ENCODE results near the gene SHISA9. TPM values are rescaled to one million over a fixed set of nuclear protein-coding genes. Genes with fewer than 3 reads are reported as not detected.

SHISA9 gene
- total RNA-seq, 1 experiment from 2014 or later = not detected

- Histone ChIP-seq H2AFZ (ENCODE audit: low read length) (no peak overlapping the region), H3K79me2 (ENCODE audit: low read length) (no peaks in the 10 kb centered on the region), H3K4me1 (ENCODE audit: low read length) (no peaks in the 10 kb centered on the region), H3K9me2 (replicated peaks; ENCODE audit: insufficient read depth, low read length) (no peaks in the 10 kb centered on the region), H3K4me3 (ENCODE audit: low read length) (no peak overlapping the region), H3K4me2 (ENCODE audit: low read depth, low read length, poor library complexity, severe bottlenecking) (no peak overlapping the region), H3K27ac (ENCODE audit: low read length) (no peak overlapping the region), H3K9me3 (ENCODE audit: low read length) (no peaks in the 10 kb centered on the region), H3K27me3 (ENCODE audit: low read length) (no peaks in the 10 kb centered on the region), H4K20me1 (ENCODE audit: insufficient read depth, low read depth, low read length) (no peaks in the 10 kb centered on the region), H3K36me3 (ENCODE audit: insufficient read depth, low read length) (no peaks in the 10 kb centered on the region), H3K9ac (ENCODE audit: low read length) (no peak overlapping the region)
- DNase-seq = no peak
Measured at GRCh38 chr16:13041646-13042290, 140.4 kb downstream of the SHISA9 start.

DNA sequence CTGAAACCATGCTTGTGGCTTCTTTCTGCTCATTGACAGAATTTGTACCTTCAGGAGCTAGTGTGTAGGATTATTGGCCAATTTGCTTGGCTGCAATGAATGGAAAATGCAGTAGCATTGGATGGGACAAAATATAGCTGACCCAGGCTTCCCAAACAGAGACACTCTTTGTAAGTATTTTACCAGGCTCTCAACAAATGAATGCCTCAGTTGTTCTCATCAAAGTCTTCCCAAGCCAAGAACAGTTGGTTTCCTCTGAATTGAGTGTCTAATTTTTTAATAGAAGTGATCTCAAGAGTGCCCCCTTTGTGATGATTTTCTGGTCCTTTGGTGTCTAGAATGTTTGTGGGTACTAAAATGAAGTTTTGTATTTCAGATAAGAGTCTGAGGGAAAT, 140.9 kb downstream of the SHISA9 start:
- no peaks in the 10 kb centered on the region for H3K9me3 ChIP-seq (ENCODE audit: low read length)
- no peaks in the 10 kb centered on the region for H3K4me1 ChIP-seq (ENCODE audit: low read length)
- no peaks in the 10 kb centered on the region for H3K79me2 ChIP-seq (ENCODE audit: low read length)
- no peak overlapping the region for H2AFZ ChIP-seq (ENCODE audit: low read length)
- no peak for DNase-seq
- no peak overlapping the region for H3K27ac ChIP-seq (ENCODE audit: low read length)
- H3K4me3 ChIP-seq (ENCODE audit: low read length) = no peak overlapping the region
- H3K4me2 ChIP-seq (ENCODE audit: low read depth, low read length, poor library complexity, severe bottlenecking) = no peak overlapping the region
- no peaks in the 10 kb centered on the region for H4K20me1 ChIP-seq (ENCODE audit: insufficient read depth, low read depth, low read length)
- H3K27me3 ChIP-seq (ENCODE audit: low read length) = no peaks in the 10 kb centered on the region
- H3K9ac ChIP-seq (ENCODE audit: low read length) = no peak overlapping the region
- no peaks in the 10 kb centered on the region for H3K9me2 ChIP-seq (replicated peaks; ENCODE audit: insufficient read depth, low read length)
- no peaks in the 10 kb centered on the region for H3K36me3 ChIP-seq (ENCODE audit: insufficient read depth, low read length)

DNA sequence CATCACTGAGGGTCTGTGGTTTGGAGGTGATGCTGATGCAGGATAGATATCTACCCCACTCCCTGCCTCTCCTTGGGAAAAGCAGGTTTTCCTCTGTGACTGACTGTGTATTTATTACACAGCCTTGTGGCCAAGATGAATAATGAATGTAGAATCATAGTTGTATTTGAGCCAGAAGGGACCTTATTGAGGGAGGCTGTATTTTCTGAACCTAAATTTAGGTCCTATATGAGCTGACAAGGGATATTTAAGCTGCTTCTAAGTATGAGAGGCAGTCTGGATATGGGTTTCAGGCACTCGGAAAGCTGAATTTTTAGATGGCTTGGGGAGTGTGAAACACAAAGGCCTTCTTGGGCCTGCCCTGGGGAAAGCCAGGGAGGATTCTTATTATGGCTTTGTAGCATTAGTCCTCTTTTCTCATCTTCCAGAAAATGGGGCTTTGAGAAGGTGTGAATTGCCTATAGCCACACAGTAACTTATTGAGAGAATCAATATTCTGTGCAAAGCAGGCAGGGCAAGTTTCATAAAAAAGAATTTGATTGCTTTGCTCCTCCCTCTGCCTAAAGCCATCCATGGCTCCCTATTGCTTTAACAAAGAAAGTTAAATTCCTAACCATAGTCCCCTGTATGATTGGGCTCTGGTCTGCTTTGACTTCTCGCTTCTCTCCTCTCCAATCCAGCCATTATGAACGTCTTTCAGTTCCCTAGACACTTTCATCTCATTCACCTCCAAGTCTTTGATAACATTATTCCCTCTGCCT, 144.8 kb downstream of the SHISA9 start:
- H3K9me2 ChIP-seq (replicated peaks; ENCODE audit: insufficient read depth, low read length) = no peaks in the 10 kb centered on the region
- H3K4me2 ChIP-seq (ENCODE audit: low read depth, low read length, poor library complexity, severe bottlenecking) = no peak overlapping the region
- H2AFZ ChIP-seq (ENCODE audit: low read length) = no peak overlapping the region
- H3K79me2 ChIP-seq (ENCODE audit: low read length) = no peaks in the 10 kb centered on the region
- no peaks in the 10 kb centered on the region for H3K27me3 ChIP-seq (ENCODE audit: low read length)
- H3K4me1 ChIP-seq (ENCODE audit: low read length) = no peaks in the 10 kb centered on the region
- H3K9ac ChIP-seq (ENCODE audit: low read length) = no peak overlapping the region
- no peaks in the 10 kb centered on the region for H3K36me3 ChIP-seq (ENCODE audit: insufficient read depth, low read length)
- H3K4me3 ChIP-seq (ENCODE audit: low read length) = no peak overlapping the region
- H3K9me3 ChIP-seq (ENCODE audit: low read length) = peaks cover 3% of the 10 kb centered on the region; the same call in 1 of the 2 replicates
- H4K20me1 ChIP-seq (ENCODE audit: insufficient read depth, low read depth, low read length) = no peaks in the 10 kb centered on the region
- no peak overlapping the region for H3K27ac ChIP-seq (ENCODE audit: low read length)
- DNase-seq = no peak

- no peak overlapping the region for H3K4me3 ChIP-seq (ENCODE audit: low read length)
- H3K79me2 ChIP-seq (ENCODE audit: low read length) = no peaks in the 10 kb centered on the region
- H2AFZ ChIP-seq (ENCODE audit: low read length) = no peak overlapping the region
- H3K9me3 ChIP-seq (ENCODE audit: low read length) = peaks cover 3% of the 10 kb centered on the region; the same call in 1 of the 2 replicates
- H3K27ac ChIP-seq (ENCODE audit: low read length) = no peak overlapping the region
- DNase-seq = no peak
- H3K4me2 ChIP-seq (ENCODE audit: low read depth, low read length, poor library complexity, severe bottlenecking) = no peak overlapping the region
- H3K4me1 ChIP-seq (ENCODE audit: low read length) = no peaks in the 10 kb centered on the region
- H3K27me3 ChIP-seq (ENCODE audit: low read length) = no peaks in the 10 kb centered on the region
- no peaks in the 10 kb centered on the region for H3K9me2 ChIP-seq (replicated peaks; ENCODE audit: insufficient read depth, low read length)
- no peaks in the 10 kb centered on the region for H3K36me3 ChIP-seq (ENCODE audit: insufficient read depth, low read length)
- H3K9ac ChIP-seq (ENCODE audit: low read length) = no peak overlapping the region
- H4K20me1 ChIP-seq (ENCODE audit: insufficient read depth, low read depth, low read length) = no peaks in the 10 kb centered on the region
Measured at GRCh38 chr16:13047276-13047675, 145.9 kb downstream of the SHISA9 start.

GRCh38 chr16:13049688-13050087, 148.3 kb downstream of the SHISA9 start:
- no peaks in the 10 kb centered on the region for H4K20me1 ChIP-seq (ENCODE audit: insufficient read depth, low read depth, low read length)
- no peak overlapping the region for H3K4me2 ChIP-seq (ENCODE audit: low read depth, low read length, poor library complexity, severe bottlenecking)
- no peaks in the 10 kb centered on the region for H3K27me3 ChIP-seq (ENCODE audit: low read length)
- no peaks in the 10 kb centered on the region for H3K4me1 ChIP-seq (ENCODE audit: low read length)
- no peak overlapping the region for H2AFZ ChIP-seq (ENCODE audit: low read length)
- no peak overlapping the region for H3K9ac ChIP-seq (ENCODE audit: low read length)
- DNase-seq = no peak
- H3K9me3 ChIP-seq (ENCODE audit: low read length) = peaks cover 3% of the 10 kb centered on the region; the same call in 1 of the 2 replicates
- no peak overlapping the region for H3K27ac ChIP-seq (ENCODE audit: low read length)
- H3K36me3 ChIP-seq (ENCODE audit: insufficient read depth, low read length) = no peaks in the 10 kb centered on the region
- no peak overlapping the region for H3K4me3 ChIP-seq (ENCODE audit: low read length)
- H3K79me2 ChIP-seq (ENCODE audit: low read length) = no peaks in the 10 kb centered on the region
- no peaks in the 10 kb centered on the region for H3K9me2 ChIP-seq (replicated peaks; ENCODE audit: insufficient read depth, low read length)

- no peak overlapping the region for H3K9ac ChIP-seq (ENCODE audit: low read length)
- no peaks in the 10 kb centered on the region for H3K36me3 ChIP-seq (ENCODE audit: insufficient read depth, low read length)
- no peaks in the 10 kb centered on the region for H3K9me2 ChIP-seq (replicated peaks; ENCODE audit: insufficient read depth, low read length)
- no peaks in the 10 kb centered on the region for H3K27me3 ChIP-seq (ENCODE audit: low read length)
- H4K20me1 ChIP-seq (ENCODE audit: insufficient read depth, low read depth, low read length) = no peaks in the 10 kb centered on the region
- DNase-seq = no peak
- H3K9me3 ChIP-seq (ENCODE audit: low read length) = peaks cover 3% of the 10 kb centered on the region; the same call in 1 of the 2 replicates
- H2AFZ ChIP-seq (ENCODE audit: low read length) = no peak overlapping the region
- H3K4me3 ChIP-seq (ENCODE audit: low read length) = no peak overlapping the region
- H3K4me1 ChIP-seq (ENCODE audit: low read length) = no peaks in the 10 kb centered on the region
- H3K79me2 ChIP-seq (ENCODE audit: low read length) = no peaks in the 10 kb centered on the region
- H3K27ac ChIP-seq (ENCODE audit: low read length) = no peak overlapping the region
- H3K4me2 ChIP-seq (ENCODE audit: low read depth, low read length, poor library complexity, severe bottlenecking) = no peak overlapping the region
Measured at GRCh38 chr16:13052431-13052830, 151.0 kb downstream of the SHISA9 start.

DNA sequence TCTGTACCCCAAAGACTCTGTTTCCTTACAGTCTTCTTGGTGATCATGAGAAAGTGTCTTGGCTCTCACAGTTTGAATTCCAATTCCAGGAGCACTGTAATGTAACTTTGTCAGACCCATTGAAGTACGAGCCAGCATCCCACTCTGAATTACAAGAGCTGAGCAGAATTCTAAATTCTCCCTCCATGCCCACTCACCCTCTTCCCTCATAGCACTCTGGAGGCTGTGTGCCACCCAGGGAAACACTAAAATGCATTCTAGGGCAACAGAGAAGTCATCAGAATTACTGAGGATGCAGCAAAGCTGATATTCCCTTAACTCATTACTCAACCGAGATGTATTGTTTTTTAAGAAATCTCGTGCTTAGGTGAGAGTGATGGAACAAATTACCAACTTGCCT, 154.1 kb downstream of the SHISA9 start:
- no peaks in the 10 kb centered on the region for H3K4me1 ChIP-seq (ENCODE audit: low read length)
- H4K20me1 ChIP-seq (ENCODE audit: insufficient read depth, low read depth, low read length) = no peaks in the 10 kb centered on the region
- H3K4me2 ChIP-seq (ENCODE audit: low read depth, low read length, poor library complexity, severe bottlenecking) = no peak overlapping the region
- no peak overlapping the region for H3K9ac ChIP-seq (ENCODE audit: low read length)
- H3K27me3 ChIP-seq (ENCODE audit: low read length) = no peaks in the 10 kb centered on the region
- DNase-seq = no peak
- H3K4me3 ChIP-seq (ENCODE audit: low read length) = no peak overlapping the region
- H3K27ac ChIP-seq (ENCODE audit: low read length) = no peak overlapping the region
- H3K79me2 ChIP-seq (ENCODE audit: low read length) = no peaks in the 10 kb centered on the region
- H3K9me2 ChIP-seq (replicated peaks; ENCODE audit: insufficient read depth, low read length) = no peaks in the 10 kb centered on the region
- no peaks in the 10 kb centered on the region for H3K9me3 ChIP-seq (ENCODE audit: low read length)
- no peak overlapping the region for H2AFZ ChIP-seq (ENCODE audit: low read length)
- no peaks in the 10 kb centered on the region for H3K36me3 ChIP-seq (ENCODE audit: insufficient read depth, low read length)

DNA sequence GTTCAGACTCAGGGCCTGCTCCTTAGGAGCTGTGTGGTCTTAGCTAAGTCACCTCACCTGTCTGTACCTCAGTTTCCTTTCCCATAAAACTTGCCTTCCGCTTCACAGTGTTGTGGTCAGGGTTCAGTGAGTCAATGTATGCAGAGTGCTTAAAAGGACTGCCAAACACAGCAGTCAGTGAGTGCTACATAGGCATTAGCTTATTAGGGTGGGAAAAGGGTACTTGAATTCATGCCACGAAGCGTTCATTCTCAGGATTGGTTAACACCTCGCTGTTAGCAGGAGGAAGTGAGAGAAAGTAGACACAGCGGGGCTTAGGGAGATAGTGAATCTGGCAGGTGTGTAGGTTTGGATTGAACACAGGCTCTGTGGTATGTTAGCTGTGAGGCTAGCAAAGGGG, 155.2 kb downstream of the SHISA9 start:
- Histone ChIP-seq H3K9me2 (replicated peaks; ENCODE audit: insufficient read depth, low read length) (no peaks in the 10 kb centered on the region), H3K9ac (ENCODE audit: low read length) (no peak overlapping the region), H3K27me3 (ENCODE audit: low read length) (no peaks in the 10 kb centered on the region), H3K79me2 (ENCODE audit: low read length) (no peaks in the 10 kb centered on the region), H3K4me3 (ENCODE audit: low read length) (no peak overlapping the region), H3K9me3 (ENCODE audit: low read length) (no peaks in the 10 kb centered on the region), H3K4me1 (ENCODE audit: low read length) (no peaks in the 10 kb centered on the region), H2AFZ (ENCODE audit: low read length) (no peak overlapping the region), H3K27ac (ENCODE audit: low read length) (no peak overlapping the region), H3K36me3 (ENCODE audit: insufficient read depth, low read length) (no peaks in the 10 kb centered on the region), H3K4me2 (ENCODE audit: low read depth, low read length, poor library complexity, severe bottlenecking) (no peak overlapping the region), H4K20me1 (ENCODE audit: insufficient read depth, low read depth, low read length) (no peaks in the 10 kb centered on the region)
- no peak for DNase-seq

All from Karpas-422 (cell line).